IMR-90 (cell line): ENCODE measurements around the gene TEX261. TPM values are rescaled to one million over a fixed set of nuclear protein-coding genes. Genes with fewer than 3 reads are reported as not detected.

ENCODE experiments used
- ATAC-seq: fragments of 200-7000 bp; cut with Tn5 transposase; 2 replicates; pipeline ENCODE4 v1.9.1; 2020; ENCODE audit warnings: low read depth, mild to moderate bottlenecking, moderate library complexity
- BruUV-seq: library from RNA; stranded (reverse); fragments of 400-500 nt; replicated peaks from 2 replicates; lab custom pipeline; 2021; lab: Mats Ljungman, UMichigan
- CTCF ChIA-PET: fragments of 300-600 bp; formaldehyde crosslinking; extraction: SDS; loops from one replicate; lab custom pipeline; 2021; ENCODE audit warnings: antibody characterized with exemption; lab: Yijun Ruan, JAX
- POLR2A ChIA-PET: fragments of 300-600 bp; sonication (Branson Sonifier 250); formaldehyde crosslinking; loops from one replicate; lab custom pipeline; 2022; ENCODE audit warnings: antibody characterized with exemption; ENCODE audit not compliant: unreplicated experiment; lab: Charles Lee
- DNase-seq: peaks from one replicate; pipeline ENCODE4 v3.0.0; 2013
- H2AFZ ChIP-seq: replicated peaks from 2 replicates; pipeline ENCODE3; 2013; ENCODE audit warnings: low read length, mild to moderate bottlenecking; ENCODE audit not compliant: poor library complexity
- H2AK5ac ChIP-seq: 2 replicates; pipeline ENCODE4 v1.6.1; 2013; ENCODE audit warnings: low read depth, low read length, inconsistent platforms
- H2AK9ac ChIP-seq: replicated peaks from 2 replicates; pipeline ENCODE3; 2013; ENCODE audit warnings: mild to moderate bottlenecking, low read depth, low read length, moderate library complexity; ENCODE audit not compliant: poor library complexity
- H2BK120ac ChIP-seq: 2 replicates; pipeline ENCODE4 v1.6.1; 2013; ENCODE audit warnings: low read depth, low read length, inconsistent platforms
- H2BK15ac ChIP-seq: 3 replicates; pipeline ENCODE4 v1.6.1; 2013; ENCODE audit warnings: low read depth, low read length, inconsistent platforms
- H2BK20ac ChIP-seq: 2 replicates; pipeline ENCODE4 v1.6.1; 2013; ENCODE audit warnings: low read depth, mild to moderate bottlenecking, inconsistent platforms, low read length, moderate library complexity
- H2BK5ac ChIP-seq: 2 replicates; pipeline ENCODE4 v1.6.1; 2013; ENCODE audit warnings: mild to moderate bottlenecking, low read depth, low read length, inconsistent platforms; ENCODE audit not compliant: poor library complexity, severe bottlenecking
- H3K14ac ChIP-seq: replicated peaks from 2 replicates; pipeline ENCODE4 v1.6.1; 2013; ENCODE audit warnings: low read depth, low read length, inconsistent platforms
- H3K18ac ChIP-seq: 2 replicates; pipeline ENCODE4 v1.6.1; 2013; ENCODE audit warnings: low read depth, low read length, control low read depth
- H3K23ac ChIP-seq: 2 replicates; pipeline ENCODE4 v1.6.1; 2013; ENCODE audit warnings: low read depth, low read length, inconsistent platforms
- H3K27ac ChIP-seq: 2 replicates; pipeline ENCODE4 v1.5.1; 2013; ENCODE audit warnings: mild to moderate bottlenecking, control low read depth, low read length; ENCODE audit not compliant: insufficient read depth
- H3K27me3 ChIP-seq: 2 replicates; pipeline ENCODE4 v1.6.1; 2013; ENCODE audit warnings: low read length; ENCODE audit not compliant: control insufficient read depth, insufficient read depth
- H3K36me3 ChIP-seq: 2 replicates; pipeline ENCODE4 v1.6.1; 2013; ENCODE audit warnings: low read length, mixed read lengths; ENCODE audit not compliant: control insufficient read depth, insufficient read depth
- H3K4ac ChIP-seq: 2 replicates; pipeline ENCODE4 v1.6.1; 2013; ENCODE audit warnings: low read depth, low read length, inconsistent platforms
- H3K4me1 ChIP-seq: 2 replicates; pipeline ENCODE4 v1.6.1; 2013; ENCODE audit warnings: low read length, mixed read lengths; ENCODE audit not compliant: control insufficient read depth, insufficient read depth
- H3K4me2 ChIP-seq: 2 replicates; pipeline ENCODE4 v1.6.1; 2013; ENCODE audit warnings: low read depth, mild to moderate bottlenecking, control low read depth, low read length, moderate library complexity
- H3K4me3 ChIP-seq: 2 replicates; pipeline ENCODE4 v1.5.1; 2013; ENCODE audit warnings: low read depth, mild to moderate bottlenecking, control low read depth, low read length, moderate library complexity; ENCODE audit not compliant: insufficient read depth
- H3K56ac ChIP-seq: 2 replicates; pipeline ENCODE4 v1.6.1; 2013; ENCODE audit warnings: low read length, inconsistent platforms; ENCODE audit not compliant: insufficient read depth; ENCODE audit errors: extremely low read depth
- H3K79me1 ChIP-seq, 2 experiments: 2 replicates each; pipeline ENCODE4 v1.6.1; 2013; ENCODE audit warnings: low read length in 2 of 2, inconsistent platforms in 1 of 2, low read depth in 1 of 2
- H3K9ac ChIP-seq: 2 replicates; pipeline ENCODE4 v1.6.1; 2013; ENCODE audit warnings: low read depth, low read length, control low read depth
- H3K9me1 ChIP-seq: 2 replicates; pipeline ENCODE4 v1.6.1; 2013; ENCODE audit warnings: low read length, inconsistent platforms; ENCODE audit not compliant: insufficient read depth
- H3K9me3 ChIP-seq: 2 replicates; pipeline ENCODE4 v1.6.1; 2013; ENCODE audit warnings: low read length; ENCODE audit not compliant: control insufficient read depth, insufficient read depth
- H4K20me1 ChIP-seq: 2 replicates; pipeline ENCODE4 v1.6.1; 2013; ENCODE audit warnings: low read length, inconsistent platforms; ENCODE audit not compliant: insufficient read depth
- H4K5ac ChIP-seq: 2 replicates; pipeline ENCODE4 v1.6.1; 2013; ENCODE audit warnings: mild to moderate bottlenecking, low read depth, low read length, control low read depth
- H4K8ac ChIP-seq, 2 experiments: 2 replicates each; pipeline ENCODE4 v1.6.1; 2013; ENCODE audit warnings: low read depth in 2 of 2, low read length in 2 of 2, control low read depth in 1 of 2, inconsistent platforms in 1 of 2
- H4K91ac ChIP-seq: 2 replicates; pipeline ENCODE4 v1.6.1; 2013; ENCODE audit warnings: low read depth, low read length, inconsistent platforms; ENCODE audit not compliant: insufficient read depth
- BHLHE40 ChIP-seq: fragments of 150-350 bp; IDR thresholded peaks from 2 replicates; pipeline ENCODE4 v1.6.1; 2016; ENCODE audit warnings: mild to moderate bottlenecking, low read depth, low read length
- CHD1 ChIP-seq: IDR thresholded peaks from 2 replicates; pipeline ENCODE4 v1.6.1; 2012; ENCODE audit warnings: low read depth, low read length, improper control_type of control experiment
- FOS ChIP-seq: fragments of 150-350 bp; IDR thresholded peaks from 2 replicates; pipeline ENCODE4 v1.6.1; 2016; ENCODE audit warnings: low read depth, low read length
- MAFK ChIP-seq: IDR thresholded peaks from 2 replicates; pipeline ENCODE4 v1.6.1; 2012; ENCODE audit warnings: low read depth, low read length, improper control_type of control experiment
- MAZ ChIP-seq: IDR thresholded peaks from 2 replicates; pipeline ENCODE4 v1.6.1; 2012; ENCODE audit warnings: low read depth, mild to moderate bottlenecking, low read length, improper control_type of control experiment, moderate library complexity, borderline replicate concordance
- NFE2L2 ChIP-seq: fragments of 150-350 bp; IDR thresholded peaks from 2 replicates; pipeline ENCODE4 v1.6.1; 2016; ENCODE audit warnings: low read depth, mild to moderate bottlenecking, low read length
- RAD21 ChIP-seq: IDR thresholded peaks from 2 replicates; pipeline ENCODE4 v1.6.1; 2012; ENCODE audit warnings: low read length, improper control_type of control experiment
- RCOR1 ChIP-seq: IDR thresholded peaks from 2 replicates; pipeline ENCODE4 v1.6.1; 2012; ENCODE audit warnings: mild to moderate bottlenecking, low read length, improper control_type of control experiment; ENCODE audit not compliant: insufficient replicate concordance
- WGBS, 2 experiments: methylation state at CpG; one replicate each; pipeline versions ENCODE4 v1.1.5 to v1.1.7; 2013; ENCODE audit warnings: missing lambda C conversion rate in 2 of 2; ENCODE audit not compliant: insufficient read length in 1 of 2; ENCODE audit errors: extremely low coverage in 2 of 2; 5-methylcytosine and 5-hydroxymethylcytosine counted together
- dilution Hi-C: fragments of 300-500 bp; cut with HindIII; formaldehyde crosslinking; loops from one replicate; pipeline ENCODE4 v1.14.3; 2018; ENCODE audit warnings: low sequenced_read_pairs; ENCODE audit not compliant: unreplicated experiment
- in situ Hi-C: fragments of 300-500 bp; cut with MboI; formaldehyde crosslinking; loops from 3 replicates; pipeline ENCODE4 v1.14.3; 2019; ENCODE audit warnings: low sequenced_read_pairs, inconsistent platforms, mixed read lengths
- intact Hi-C: fragments of 100-400 bp; cut with micrococcal nuclease; formaldehyde crosslinking; loops from 2 replicates; pipeline ENCODE4 v1.10.0; 2022
- polyA plus RNA-seq, 3 experiments: library from polyadenylated mRNA; depleted of rRNA; stranded (reverse); fragments of >200 nt; gene quantifications; 2 replicates each; pipeline ENCODE4 v1.2.3, GENCODE V29; 2012; ENCODE audit warnings: low replicate concordance in 1 of 3
- total RNA-seq: library from RNA; depleted of rRNA; stranded (reverse); fragments of >200 nt; gene quantifications from 2 replicates; pipeline ENCODE4 v1.2.3, GENCODE V29; 2012
- TF ChIP-seq, protein P1 (sequence below): fragments of 150-350 bp; IDR thresholded peaks from 2 replicates; pipeline ENCODE4 v1.6.1; 2016; ENCODE audit warnings: low read depth, mild to moderate bottlenecking, low read length, moderate library complexity, borderline replicate concordance

The TEX261 gene
- total and polyA plus RNA-seq, 2 of the 4 experiments (the other 2 are of a cell fraction), result 26.3 to 69.8 TPM

- intact Hi-C loops, result no loop called here
Observed at GRCh38 chr2:70959851-70960832, 34.5 kb downstream of the TEX261 start.

More at GRCh38 chr2:70959851-70960832, 34.5 kb downstream of the TEX261 start:
- Histone ChIP-seq H3K4me1 (no peaks in the 10 kb centered on the region), H3K14ac (no peak overlapping the region), H3K9ac (no peak overlapping the region), H3K4ac (no peak overlapping the region), H3K9me3 (no peaks in the 10 kb centered on the region), H3K18ac (no peak overlapping the region), H3K4me2 (no peak overlapping the region), H4K5ac (no peak overlapping the region), H4K20me1 (no peaks in the 10 kb centered on the region), H4K91ac (no peak overlapping the region), H3K27me3 (peaks cover 5% of the 10 kb centered on the region; the same call in 1 of the 2 replicates), H2AK5ac (no peak overlapping the region), H2AFZ (peak overlapping the region; percentile 56), H3K27ac (no peak overlapping the region), H4K8ac (no peak overlapping the region), H3K23ac (no peak overlapping the region), H3K56ac (no peak overlapping the region), H2BK120ac (no peak overlapping the region), H2BK15ac (no peak overlapping the region), H3K36me3 (no peaks in the 10 kb centered on the region), H3K4me3 (no peak overlapping the region), H2AK9ac (peak overlapping the region; percentile 25), H3K9me1 (no peaks in the 10 kb centered on the region), H3K79me1 (no peaks in the 10 kb centered on the region), H2BK5ac (no peak overlapping the region), H2BK20ac (no peak overlapping the region)
- in situ Hi-C loops (no loop called here), dilution Hi-C loops (no loop called here)
- TF ChIP-seq MAZ (no peak), RAD21 (no peak), RCOR1 (no peak), MAFK (no peak), NFE2L2 (no peak), BHLHE40 (no peak), FOS (no peak), CHD1 (no peak)
- TF ChIP-seq, protein P1, sequence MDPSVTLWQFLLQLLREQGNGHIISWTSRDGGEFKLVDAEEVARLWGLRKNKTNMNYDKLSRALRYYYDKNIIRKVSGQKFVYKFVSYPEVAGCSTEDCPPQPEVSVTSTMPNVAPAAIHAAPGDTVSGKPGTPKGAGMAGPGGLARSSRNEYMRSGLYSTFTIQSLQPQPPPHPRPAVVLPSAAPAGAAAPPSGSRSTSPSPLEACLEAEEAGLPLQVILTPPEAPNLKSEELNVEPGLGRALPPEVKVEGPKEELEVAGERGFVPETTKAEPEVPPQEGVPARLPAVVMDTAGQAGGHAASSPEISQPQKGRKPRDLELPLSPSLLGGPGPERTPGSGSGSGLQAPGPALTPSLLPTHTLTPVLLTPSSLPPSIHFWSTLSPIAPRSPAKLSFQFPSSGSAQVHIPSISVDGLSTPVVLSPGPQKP, result no peak
- no peak for ATAC-seq
- ChIA-PET POLR2A (no interaction called here), CTCF (interaction anchor here (0.6 to 2.3 kb wide), 2 partner anchors 12 to 88 kb away, joined by 3 to 7 read pairs; no protein-coding TSS in a partner anchor)
- DNase-seq, result no peak
- 89% methylated on average over 9 of the region's 17 CpGs; no CpG with 5 or more reads in 1 of the 2 experiments for WGBS, 2 experiments
- BruUV-seq, result no TSS peak
